Tibial artery (tissue), 4 donors: ENCODE results near the gene GDI1.

Experiments used
- DNase-seq, 2 donors: peaks; one replicate each; pipeline ENCODE4 v3.0.0-alpha.2; 2019
- H3K27ac ChIP-seq, 2 donors: fragments of 200-600 bp; sonication (generic) in 1 of 2; 1 replicate in 1 of 2; 2 replicates in 1 of 2; pipeline ENCODE4 v1.5.1; 2018 to 2019; ENCODE audit warnings: mild to moderate bottlenecking in 1 of 2
- H3K27me3 ChIP-seq, 2 donors: fragments of 200-600 bp; sonication (generic) in 1 of 2; one replicate each; pipeline versions ENCODE4 v1.5.1 to v1.6.0; 2016 to 2019
- H3K36me3 ChIP-seq, 3 donors: fragments of 200-600 bp; sonication (generic) in 2 of 3; one replicate each; pipeline ENCODE4 v1.5.1; 2016 to 2019; ENCODE audit warnings: mild to moderate bottlenecking in 2 of 3
- H3K4me1 ChIP-seq, 4 donors: fragments of 200-600 bp; sonication (generic) in 2 of 4; 1 replicate in 3 of 4; 2 replicates in 1 of 4; pipeline ENCODE4 v1.5.1; 2016 to 2019
- H3K4me3 ChIP-seq, 2 donors: fragments of 200-600 bp; sonication (generic) in 1 of 2; 1 replicate in 1 of 2; 2 replicates in 1 of 2; pipeline ENCODE4 v1.5.1; 2018 to 2019; ENCODE audit warnings: mild to moderate bottlenecking in 2 of 2
- H3K9me3 ChIP-seq, 3 donors: fragments of 200-600 bp; sonication (generic) in 1 of 3; one replicate each; pipeline ENCODE4 v1.5.1; 2016 to 2019
- CTCF ChIP-seq, 2 experiments: fragments of 200-600 bp in 1 of 2; fragments of 450-650 bp in 1 of 2; IDR thresholded peaks; one replicate each; pipeline ENCODE4 v1.5.1; 2017 to 2019; ENCODE audit warnings: antibody characterized with exemption in 2 of 2, mild to moderate bottlenecking in 1 of 2, moderate library complexity in 1 of 2
- intact Hi-C: fragments of 100-400 bp; cut with DNase I; formaldehyde crosslinking; loops from one replicate; pipeline ENCODE4 v1.15.0; 2023; ENCODE audit warnings: low total_unique reads

GDI1 gene

GRCh38 chrX:154443479-154443910 is 6.5 kb downstream of the GDI1 start:
- intact Hi-C loops: no loop called here
- Histone ChIP-seq H3K27ac (peak overlapping the region; percentile 83 to 91), H3K9me3 (no peaks in the 10 kb centered on the region), H3K36me3 (peaks cover 8 to 30% (median 18%) of the 10 kb centered on the region in 3 donors), H3K4me1 (peaks cover 0 to 29% (median 18%) of the 10 kb centered on the region in 4 donors), H3K27me3 (no peaks in the 10 kb centered on the region), H3K4me3 (peak overlapping the region; percentile 64 to 69)
- DNase-seq: no peak
- no peak for TF ChIP-seq CTCF (IDR thresholded peaks at IDR 0.05)

GRCh38 chrX:154443992-154444754 is 7.2 kb downstream of the GDI1 start, which contains the start of gene FAM50A:
Gene FAM50A (plus strand): TSS chrX:154444141. CDS start chrX:154444236, 95 bp downstream.
- no peaks in the 10 kb centered on the region for H3K9me3 ChIP-seq
- H3K4me3 ChIP-seq: peak within 1 kb of the TSS; percentile 64 to 69
- H3K27me3 ChIP-seq: no peaks in the 10 kb centered on the region
- peak; percentile 71 to 90 for DNase-seq
- H3K27ac ChIP-seq: peak within 1 kb of the TSS; percentile 83 to 91
- peaks cover 15 to 37% (median 24%) of the 10 kb centered on the region in 3 donors for H3K36me3 ChIP-seq
- intact Hi-C loops: no loop called here
- TF ChIP-seq CTCF (IDR thresholded peaks at IDR 0.05): no peak
- peaks cover 0 to 22% (median 12%) of the 10 kb centered on the region in 4 donors for H3K4me1 ChIP-seq

- no peaks in the 10 kb centered on the region for H3K27me3 ChIP-seq
- peaks cover 0 to 22% (median 11%) of the 10 kb centered on the region in 4 donors for H3K4me1 ChIP-seq
- TF ChIP-seq CTCF (IDR thresholded peaks at IDR 0.05): no peak
- no peaks in the 10 kb centered on the region for H3K9me3 ChIP-seq
- H3K4me3 ChIP-seq: peak overlapping the region; percentile 64 to 69
- intact Hi-C loops: no loop called here
- DNase-seq: no peak
- H3K36me3 ChIP-seq: peaks cover 16 to 43% (median 31%) of the 10 kb centered on the region in 3 donors
- H3K27ac ChIP-seq: peak overlapping the region; percentile 83 to 91
Measured at GRCh38 chrX:154444755-154445246, 7.8 kb downstream of the GDI1 start.

- H3K27ac ChIP-seq: no peak overlapping the region
- H3K4me3 ChIP-seq: no peak overlapping the region
- peaks cover 16 to 52% (median 36%) of the 10 kb centered on the region in 3 donors for H3K36me3 ChIP-seq
- intact Hi-C loops: no loop called here
- peaks cover 0 to 22% (median 11%) of the 10 kb centered on the region in 4 donors for H3K4me1 ChIP-seq
- DNase-seq: no peak
- no peaks in the 10 kb centered on the region for H3K27me3 ChIP-seq
- no peaks in the 10 kb centered on the region for H3K9me3 ChIP-seq
- TF ChIP-seq CTCF (IDR thresholded peaks at IDR 0.05): no peak
Measured at GRCh38 chrX:154445776-154446175, 8.8 kb downstream of the GDI1 start.

- no peak overlapping the region for H3K4me3 ChIP-seq
- H3K36me3 ChIP-seq: peaks cover 16 to 48% (median 35%) of the 10 kb centered on the region in 3 donors
- no peak overlapping the region for H3K27ac ChIP-seq
- no peaks in the 10 kb centered on the region for H3K27me3 ChIP-seq
- no peak for DNase-seq
- no peaks in the 10 kb centered on the region for H3K9me3 ChIP-seq
- intact Hi-C loops: no loop called here
- TF ChIP-seq CTCF (IDR thresholded peaks at IDR 0.05): no peak
- peaks cover 0 to 22% (median 11%) of the 10 kb centered on the region in 4 donors for H3K4me1 ChIP-seq
Measured at GRCh38 chrX:154446430-154446829, 9.5 kb downstream of the GDI1 start.
